HCT116 (cell line): ENCODE data around the gene ERMP1. TPM values are rescaled to one million over a fixed set of nuclear protein-coding genes. Genes with fewer than 3 reads are reported as not detected.

Source experiments
- ATAC-seq: fragments of 200-7000 bp; cut with Tn5 transposase; 2 replicates; pipeline ENCODE4 v1.9.1; 2020; ENCODE audit warnings: mild to moderate bottlenecking, moderate library complexity
- BruUV-seq: library from RNA; stranded (reverse); fragments of 400-500 nt; replicated peaks from 2 replicates; lab custom pipeline; 2021; lab: Mats Ljungman, UMichigan
- CTCF ChIA-PET: fragments of 300-600 bp; sonication (Branson Sonifier 250); formaldehyde crosslinking; loops from one replicate; lab custom pipeline; 2021; ENCODE audit warnings: antibody characterized with exemption; lab: Charles Lee
- POLR2A ChIA-PET: fragments of 300-600, 350-600 bp; sonication (Branson Sonifier 250); formaldehyde crosslinking; loops from one replicate; lab custom pipeline; 2021; ENCODE audit warnings: antibody characterized with exemption; lab: Charles Lee
- RAD21 ChIA-PET, 2 experiments: fragments of 300-600 bp; sonication (Branson Sonifier 250); formaldehyde crosslinking; loops; one replicate each; lab custom pipeline; 2023; ENCODE audit warnings: low total read pairs in 2 of 2; ENCODE audit not compliant: uncharacterized antibody in 2 of 2, unreplicated experiment in 2 of 2, low non-redundant PET in 1 of 2; lab: Charles Lee
- DNase-seq: peaks from one replicate; pipeline ENCODE4 v3.0.0-alpha.2; 2010; ENCODE audit warnings: low read depth, low spot score
- H2AFZ ChIP-seq: fragments of 200-600 bp; shearing (Covaris generic), sonication (generic); 2 replicates; pipeline ENCODE4 v1.6.1; 2017; ENCODE audit warnings: low read depth, mixed run types, mixed read lengths, antibody characterized with exemption, low read length; ENCODE audit not compliant: poor library complexity, severe bottlenecking
- H3K27ac ChIP-seq: 2 replicates; pipeline ENCODE4 v1.5.1; 2012; ENCODE audit warnings: low read depth, low read length
- H3K27me3 ChIP-seq: fragments of 200-600 bp; sonication (generic); 2 replicates; pipeline ENCODE4 v1.6.1; 2016; ENCODE audit warnings: mixed run types, low read length, mixed read lengths; ENCODE audit not compliant: insufficient read depth
- H3K36me3 ChIP-seq, 2 experiments: fragments of 200-500 bp in 1 of 2; fragments of 200-600 bp in 1 of 2; sonication (Bioruptor generic) in 1 of 2; sonication (generic) in 1 of 2; 2 replicates each; pipeline versions ENCODE4 v1.5.1 to v1.6.1; 2014 to 2016; ENCODE audit warnings: low read length in 2 of 2, inconsistent platforms in 1 of 2, mixed read lengths in 1 of 2, mixed run types in 1 of 2; ENCODE audit not compliant: insufficient read depth in 2 of 2, control insufficient read depth in 1 of 2
- H3K4me1 ChIP-seq, 2 experiments: fragments of 200-600 bp in 1 of 2; sonication (generic) in 1 of 2; 2 replicates each; pipeline versions ENCODE4 v1.5.1 to v1.6.1; 2012 to 2017; ENCODE audit warnings: low read length in 2 of 2, inconsistent platforms in 1 of 2, mild to moderate bottlenecking in 1 of 2, mixed read lengths in 1 of 2, mixed run types in 1 of 2, moderate library complexity in 1 of 2; ENCODE audit not compliant: insufficient read depth in 2 of 2, control insufficient read depth in 1 of 2
- H3K4me2 ChIP-seq: fragments of 200-600 bp; sonication (generic); 2 replicates; pipeline ENCODE4 v1.6.1; 2017; ENCODE audit warnings: mixed run types, low read length, mixed read lengths
- H3K4me3 ChIP-seq, 2 experiments: fragments of 200-600 bp in 1 of 2; sonication (generic) in 1 of 2; replicated peaks in 1 of 2; 2 replicates each; pipeline ENCODE4 v1.5.1; 2011 to 2016; ENCODE audit warnings: low read length in 2 of 2, control low read depth in 1 of 2, low read depth in 1 of 2, mild to moderate bottlenecking in 1 of 2, mixed read lengths in 1 of 2, mixed run types in 1 of 2
- H3K79me2 ChIP-seq: fragments of 200-600 bp; sonication (generic); 2 replicates; pipeline ENCODE4 v1.6.1; 2017; ENCODE audit warnings: mild to moderate bottlenecking, mixed run types, low read length, moderate library complexity, mixed read lengths; ENCODE audit not compliant: insufficient read depth
- H3K9ac ChIP-seq: fragments of 200-600 bp; sonication (generic); 2 replicates; pipeline ENCODE4 v1.6.1; 2016; ENCODE audit warnings: low read length, mixed read lengths
- H3K9me2 ChIP-seq: fragments of 200-600 bp; sonication (generic), shearing (Covaris generic); 2 replicates; pipeline ENCODE4 v1.6.1; 2017; ENCODE audit warnings: mixed run types, mild to moderate bottlenecking, moderate library complexity; ENCODE audit not compliant: insufficient read depth
- H3K9me3 ChIP-seq, 2 experiments: fragments of 200-500 bp in 1 of 2; fragments of 200-600 bp in 1 of 2; sonication (Bioruptor generic) in 1 of 2; sonication (generic) in 1 of 2; 2 replicates each; pipeline ENCODE4 v1.6.1; 2014 to 2017; ENCODE audit warnings: low read length in 2 of 2, mixed read lengths in 2 of 2, inconsistent platforms in 1 of 2, low read depth in 1 of 2, mild to moderate bottlenecking in 1 of 2, mixed run types in 1 of 2, moderate library complexity in 1 of 2; ENCODE audit not compliant: control insufficient read depth in 1 of 2, insufficient read depth in 1 of 2
- H4K20me1 ChIP-seq: fragments of 200-600 bp; sonication (generic), shearing (Covaris generic); 2 replicates; pipeline ENCODE4 v1.6.1; 2017; ENCODE audit warnings: mixed run types, mild to moderate bottlenecking, moderate library complexity; ENCODE audit not compliant: insufficient read depth
- CTCF ChIP-seq, 3 experiments: fragments of 200-600 bp in 1 of 3; sonication (generic) in 1 of 3; IDR thresholded peaks in 2 of 3; conservative IDR thresholded peaks in 1 of 3; 2 replicates each; pipeline ENCODE4 v1.5.1; 2012 to 2017; ENCODE audit warnings: low read depth in 2 of 3, low read length in 2 of 3, antibody characterized with exemption in 1 of 3, borderline replicate concordance in 1 of 3, control low read depth in 1 of 3, mild to moderate bottlenecking in 1 of 3, mixed read lengths in 1 of 3, mixed run types in 1 of 3, moderate library complexity in 1 of 3; ENCODE audit not compliant: insufficient read depth in 1 of 3
- EGR1 ChIP-seq: IDR thresholded peaks from 2 replicates; pipeline ENCODE4 v1.6.1; 2012; ENCODE audit warnings: low read depth
- ELF1 ChIP-seq: IDR thresholded peaks from 2 replicates; pipeline ENCODE4 v1.6.1; 2012; ENCODE audit warnings: low read depth, borderline replicate concordance
- EZH2 ChIP-seq: fragments of 200-600 bp; sonication (generic); IDR thresholded peaks from 2 replicates; pipeline ENCODE4 v1.6.1; 2017; ENCODE audit warnings: antibody characterized with exemption, mixed run types
- RAD21 ChIP-seq: IDR thresholded peaks from 2 replicates; pipeline ENCODE4 v1.6.1; 2012; ENCODE audit warnings: low read depth, mild to moderate bottlenecking
- TCF7L2 ChIP-seq: IDR thresholded peaks from 2 replicates; pipeline ENCODE4 v1.7.0; 2011; ENCODE audit warnings: borderline replicate concordance, inconsistent platforms; ENCODE audit not compliant: insufficient read depth, insufficient read length; ENCODE audit errors: extremely low read depth
- YY1 ChIP-seq: IDR thresholded peaks from 2 replicates; pipeline ENCODE4 v1.6.1; 2011; ENCODE audit warnings: low read length, low read depth, moderate library complexity, mild to moderate bottlenecking; ENCODE audit not compliant: insufficient replicate concordance; ENCODE audit errors: extremely low read depth
- intact Hi-C: fragments of 100-400 bp; cut with micrococcal nuclease; formaldehyde crosslinking; loops from 2 replicates; pipeline ENCODE4 v1.10.0; 2022
- total RNA-seq: library from RNA; stranded (reverse); gene quantifications from one replicate; pipeline ENCODE4 v1.2.1, GENCODE V29; 2021; ENCODE audit not compliant: unreplicated experiment

The ERMP1 gene
- total RNA-seq, 1 experiment from 2014 or later, result 29.9 TPM

GRCh38 chr9:5787220-5787619, 45.7 kb downstream of the ERMP1 start:
- POLR2A ChIA-PET, result no interaction called here
- Histone ChIP-seq H3K4me2 (no peak overlapping the region), H3K9me3 (no peaks in the 10 kb centered on the region), H3K27me3 (no peaks in the 10 kb centered on the region), H4K20me1 (no peaks in the 10 kb centered on the region), H3K79me2 (no peaks in the 10 kb centered on the region; the same call in 1 of the 2 replicates), H3K27ac (no peak overlapping the region), H3K4me3 (no peak overlapping the region), H2AFZ (no peak overlapping the region), H3K9me2 (no peaks in the 10 kb centered on the region), H3K9ac (no peak overlapping the region), H3K4me1 (peaks cover 0 to 7% of the 10 kb centered on the region in 2 experiments; a peak in 1 of 4 replicates), H3K36me3 (peaks cover 5 to 17% of the 10 kb centered on the region in 2 experiments)
- TF ChIP-seq EGR1 (no peak), EZH2 (no peak), YY1 (no peak), RAD21 (no peak), ELF1 (no peak), TCF7L2 (no peak), CTCF (IDR thresholded peaks at IDR 0.05 in 2 of 3, conservative IDR thresholded peaks at IDR 0.05 in 1 of 3; ENCODE audit: borderline replicate concordance in 1 of 3, insufficient read depth in 1 of 3, low read depth in 2 of 3, low read length in 2 of 3) (no peak)
- no TSS peak for BruUV-seq
- ATAC-seq (no peak), DNase-seq (no peak)
- CTCF ChIA-PET, result no interaction called here
- intact Hi-C loops, result no loop called here
- RAD21 ChIA-PET, result no interaction called here
